Vagina (tissue), 2 donors: ENCODE data around the gene CDC42EP2.

Source experiments
- POLR2AphosphoS5 ChIP-seq, 2 donors: sonication (generic); formaldehyde crosslinking; IDR thresholded peaks; one replicate each; pipeline ENCODE4 v1.9.0; 2017; ENCODE audit warnings: antibody characterized with exemption in 2 of 2, mild to moderate bottlenecking in 2 of 2, low read depth in 1 of 2; ENCODE audit not compliant: insufficient read depth in 1 of 2
- TF ChIP-seq, protein P1 (sequence below), 3 experiments: fragments of 450-650 bp in 2 of 3; fragments of 200-600 bp in 1 of 3; sonication (generic) in 1 of 3; IDR thresholded peaks; one replicate each; pipeline ENCODE4 v1.5.1; 2017 to 2019; ENCODE audit warnings: antibody characterized with exemption in 3 of 3, mild to moderate bottlenecking in 2 of 3, moderate library complexity in 2 of 3

DNA sequence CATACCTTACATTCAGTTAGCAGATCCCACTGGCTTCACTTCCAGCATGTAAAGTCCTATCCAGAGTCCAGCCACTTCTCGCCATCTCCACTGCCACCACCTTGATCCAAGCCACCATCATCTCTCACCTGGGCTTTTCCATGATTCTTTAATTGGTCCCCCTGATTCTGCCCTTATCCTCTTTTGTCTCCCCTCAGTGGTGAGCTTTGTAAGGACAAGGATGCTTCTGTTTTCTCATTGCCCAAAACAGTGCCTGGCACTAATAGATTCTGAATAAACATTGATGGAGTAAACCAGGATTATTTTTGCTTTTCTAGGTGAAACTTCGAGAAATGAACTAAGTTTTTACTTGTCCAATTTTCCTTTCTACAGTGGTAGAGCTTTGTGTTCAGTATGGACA is 48.5 kb upstream of the CDC42EP2 start:
- TF ChIP-seq, protein P1, sequence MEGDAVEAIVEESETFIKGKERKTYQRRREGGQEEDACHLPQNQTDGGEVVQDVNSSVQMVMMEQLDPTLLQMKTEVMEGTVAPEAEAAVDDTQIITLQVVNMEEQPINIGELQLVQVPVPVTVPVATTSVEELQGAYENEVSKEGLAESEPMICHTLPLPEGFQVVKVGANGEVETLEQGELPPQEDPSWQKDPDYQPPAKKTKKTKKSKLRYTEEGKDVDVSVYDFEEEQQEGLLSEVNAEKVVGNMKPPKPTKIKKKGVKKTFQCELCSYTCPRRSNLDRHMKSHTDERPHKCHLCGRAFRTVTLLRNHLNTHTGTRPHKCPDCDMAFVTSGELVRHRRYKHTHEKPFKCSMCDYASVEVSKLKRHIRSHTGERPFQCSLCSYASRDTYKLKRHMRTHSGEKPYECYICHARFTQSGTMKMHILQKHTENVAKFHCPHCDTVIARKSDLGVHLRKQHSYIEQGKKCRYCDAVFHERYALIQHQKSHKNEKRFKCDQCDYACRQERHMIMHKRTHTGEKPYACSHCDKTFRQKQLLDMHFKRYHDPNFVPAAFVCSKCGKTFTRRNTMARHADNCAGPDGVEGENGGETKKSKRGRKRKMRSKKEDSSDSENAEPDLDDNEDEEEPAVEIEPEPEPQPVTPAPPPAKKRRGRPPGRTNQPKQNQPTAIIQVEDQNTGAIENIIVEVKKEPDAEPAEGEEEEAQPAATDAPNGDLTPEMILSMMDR (IDR thresholded peaks at IDR 0.05), result peak in 1 of 3 experiments; percentile 9
- no peak for TF ChIP-seq POLR2AphosphoS5 (IDR thresholded peaks at IDR 0.05; ENCODE audit: insufficient read depth in 1 of 2, low read depth in 1 of 2)
